Measurements from ENCODE around the gene PTPMT1.

PTPMT1 gene

DNA sequence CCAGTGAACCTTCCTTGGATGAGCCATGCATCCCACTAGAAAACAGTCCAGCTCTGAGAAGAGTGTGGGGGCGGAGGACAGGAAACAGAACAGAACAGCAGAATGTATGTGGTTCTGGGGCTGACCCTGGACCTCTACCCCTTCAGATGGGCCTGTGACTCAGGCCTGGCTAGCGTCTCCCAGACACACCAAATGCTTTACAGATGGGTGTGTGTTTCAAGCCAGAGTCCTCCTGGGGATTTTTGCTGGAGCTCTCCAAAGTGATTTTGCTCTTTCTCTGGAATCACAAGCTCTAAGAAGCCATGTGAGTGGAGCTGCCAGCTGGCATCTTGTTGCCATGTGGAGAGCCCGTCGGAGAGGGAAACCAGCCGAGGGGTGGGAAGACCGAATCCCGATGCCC, 42.0 kb downstream of the PTPMT1 start:
- peak; percentile 93 for DNase-seq (ENCODE audit: low read depth)

DNA sequence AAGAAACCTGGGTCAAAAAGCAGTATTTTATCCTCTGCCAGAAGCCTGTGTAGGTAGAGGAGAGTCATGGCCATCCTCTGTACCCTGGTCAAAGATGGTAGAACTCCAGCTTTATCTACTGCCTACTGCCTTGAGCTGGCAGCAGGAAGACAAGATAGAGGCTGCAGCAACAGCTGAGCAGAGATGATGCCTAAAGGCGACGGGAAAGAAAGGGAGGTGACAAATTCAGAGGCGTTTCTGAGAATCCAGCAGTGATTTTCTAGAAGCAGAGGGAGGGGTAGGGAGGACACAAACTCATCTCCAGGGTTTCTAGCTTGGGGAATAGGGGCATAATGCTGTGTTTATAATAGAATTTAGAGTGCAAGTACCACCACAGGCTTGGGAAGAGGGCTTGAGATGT, 44.3 kb downstream of the PTPMT1 start:
- DNase-seq (ENCODE audit: low read depth) = no peak

DNA sequence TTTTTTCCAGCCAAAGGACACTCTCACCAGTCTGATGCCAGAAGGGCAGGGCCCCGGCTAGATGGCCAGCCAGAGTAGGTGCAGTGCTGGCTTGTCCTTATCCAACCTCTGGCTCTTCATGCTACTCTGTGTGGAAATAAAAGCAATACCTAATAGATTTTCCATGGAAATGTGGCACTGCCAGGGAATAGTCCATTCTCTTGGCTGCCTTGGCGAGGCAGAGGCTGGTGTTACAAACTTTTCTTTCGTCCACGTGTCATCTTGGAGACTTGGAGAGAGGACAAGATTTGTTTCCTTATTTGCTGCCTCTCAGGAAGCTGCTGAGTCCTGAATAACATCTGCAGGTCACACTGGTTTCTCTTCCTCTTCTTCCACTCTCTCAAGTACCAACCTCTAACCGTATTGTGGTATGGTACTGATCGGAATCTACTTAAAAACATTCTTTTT, 46.0 kb downstream of the PTPMT1 start:
- no peak for DNase-seq (ENCODE audit: low read depth)

DNA sequence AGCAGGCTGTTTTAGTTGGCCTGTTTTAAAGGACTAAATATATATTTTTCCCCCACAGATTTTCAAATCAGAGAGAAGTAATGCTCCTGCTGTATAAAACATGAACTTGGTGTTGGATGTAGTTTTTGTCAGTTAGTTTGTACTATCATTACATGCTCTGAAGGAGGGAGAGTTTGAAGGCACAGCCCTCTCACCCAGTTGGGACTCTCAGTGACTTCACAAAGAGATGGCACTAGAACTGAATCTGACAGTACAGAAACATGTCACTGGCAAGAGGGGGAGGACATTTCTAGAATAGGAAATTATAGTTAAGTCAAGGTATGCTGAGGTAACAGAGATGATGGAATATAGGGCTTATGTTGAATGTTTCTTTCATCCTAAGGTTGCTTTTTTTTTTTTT, 49.9 kb downstream of the PTPMT1 start:
- DNase-seq (ENCODE audit: low read depth) = no peak

DNA sequence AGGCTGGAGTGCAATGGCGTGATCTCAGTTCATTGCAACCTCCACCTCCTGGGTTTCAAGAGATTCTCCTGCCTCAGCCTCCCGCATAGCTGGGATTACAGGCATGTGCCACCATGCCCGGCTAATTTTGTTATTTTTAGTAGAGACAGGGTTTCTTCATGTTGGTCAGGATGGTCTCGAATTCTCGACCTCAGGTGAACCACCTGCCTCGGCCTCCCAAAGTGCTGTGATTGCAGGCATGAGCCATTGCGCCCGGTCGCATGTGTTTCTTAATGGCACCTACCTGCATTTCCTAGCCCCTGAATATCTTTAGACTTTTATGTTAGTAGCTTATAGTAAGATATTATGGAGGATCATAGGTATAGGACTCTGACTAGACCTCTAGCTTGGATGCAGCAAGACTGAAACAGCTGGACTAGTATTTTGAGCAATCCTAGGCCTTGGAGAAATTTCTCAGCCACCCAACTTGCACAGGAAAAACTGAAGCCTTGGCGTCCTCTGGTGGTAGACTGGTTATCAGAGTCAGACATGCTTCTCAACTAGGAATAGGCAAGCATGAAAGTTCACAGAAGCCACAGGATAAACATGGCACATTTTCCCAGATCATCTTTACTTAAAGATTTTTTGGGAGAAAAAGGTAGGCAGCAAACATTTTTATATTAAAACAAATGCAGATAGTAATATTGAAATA, 51.5 kb downstream of the PTPMT1 start:
- peak; percentile 77 for DNase-seq (ENCODE audit: low read depth)

DNA sequence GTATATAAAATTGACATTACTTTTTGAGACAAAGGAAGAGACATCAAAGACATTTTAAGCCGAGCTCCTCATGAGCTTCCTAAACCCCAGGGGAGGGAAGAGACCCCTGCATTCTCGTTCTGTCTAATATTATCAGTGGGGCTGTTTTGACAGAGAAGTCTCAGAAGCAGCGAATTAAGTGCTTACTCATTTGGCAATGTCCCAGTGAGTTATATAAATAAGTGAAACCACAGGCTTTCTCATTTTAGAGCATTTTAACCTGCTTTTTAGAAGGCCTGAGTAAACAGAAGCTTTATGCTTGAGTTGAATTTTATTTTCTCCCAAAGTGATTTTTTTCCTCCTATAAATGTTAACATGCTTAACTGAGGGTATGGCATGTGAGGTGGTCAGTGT, 52.0 kb downstream of the PTPMT1 start:
- peak; percentile 79 for DNase-seq (ENCODE audit: low read depth)

DNA sequence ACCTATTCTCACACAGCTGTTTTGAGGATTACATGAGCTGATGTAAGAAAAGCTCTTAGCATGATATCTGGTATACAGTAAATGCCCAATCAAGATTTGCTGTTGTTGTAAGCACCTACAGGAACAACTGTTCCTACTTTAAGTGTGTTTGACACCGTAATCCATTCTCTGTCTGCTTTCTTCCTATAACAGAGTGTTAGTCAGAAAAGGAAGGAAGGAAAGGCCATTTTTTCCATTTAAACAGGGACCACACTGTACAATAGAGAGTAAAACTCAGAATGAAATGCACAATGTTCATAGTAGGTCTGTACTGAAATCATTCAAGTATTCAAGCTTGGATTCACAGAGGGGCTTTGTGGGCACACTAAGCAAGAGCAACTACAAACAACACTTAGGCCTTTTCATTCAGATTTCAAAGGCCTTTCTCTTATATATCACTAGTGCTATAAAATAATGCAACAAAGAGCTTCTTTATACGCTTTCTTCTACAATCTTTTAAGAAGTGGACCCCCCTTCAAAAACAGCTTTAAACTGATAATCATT, 55.5 kb downstream of the PTPMT1 start:
- DNase-seq (ENCODE audit: low read depth) = no peak

Data from EH (cell line).